Nucleus accumbens (tissue), 56 donors: ENCODE results near the gene ZNF536.
A peak's percentile ranks its signal among the peaks of the same experiment; 100 is the strongest.
"Not testable (repeated sequence)": the region's sequence is repeated elsewhere in the genome, so short reads cannot be mapped to it uniquely, and the experiment has no call there.

Experiments
- DNase-seq, 56 donors: peaks; one replicate each; lab custom pipeline; 2025; lab: John Stamatoyannopoulos, UW

Gene ZNF536

DNA sequence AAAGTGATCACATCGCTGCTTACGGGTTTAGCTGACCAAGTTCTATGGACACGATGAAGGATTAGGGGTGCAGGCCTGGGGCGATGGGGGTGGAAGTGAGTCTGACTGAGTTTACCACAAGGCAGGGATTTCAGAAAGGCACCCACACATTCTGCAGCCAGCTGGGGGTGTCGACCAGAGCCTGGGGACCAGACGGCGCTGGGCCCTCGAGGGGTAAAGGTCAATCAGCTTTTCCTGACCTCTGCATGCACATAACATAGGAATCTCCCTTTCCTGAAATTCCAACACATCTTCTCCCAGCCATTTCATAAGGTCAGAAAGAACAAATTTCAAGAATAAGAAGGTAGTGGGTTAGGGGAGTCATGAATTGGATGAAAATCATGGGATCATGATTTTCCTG lies 92.0 kb downstream of the ZNF536 start:
- DNase-seq, result no peak

DNA sequence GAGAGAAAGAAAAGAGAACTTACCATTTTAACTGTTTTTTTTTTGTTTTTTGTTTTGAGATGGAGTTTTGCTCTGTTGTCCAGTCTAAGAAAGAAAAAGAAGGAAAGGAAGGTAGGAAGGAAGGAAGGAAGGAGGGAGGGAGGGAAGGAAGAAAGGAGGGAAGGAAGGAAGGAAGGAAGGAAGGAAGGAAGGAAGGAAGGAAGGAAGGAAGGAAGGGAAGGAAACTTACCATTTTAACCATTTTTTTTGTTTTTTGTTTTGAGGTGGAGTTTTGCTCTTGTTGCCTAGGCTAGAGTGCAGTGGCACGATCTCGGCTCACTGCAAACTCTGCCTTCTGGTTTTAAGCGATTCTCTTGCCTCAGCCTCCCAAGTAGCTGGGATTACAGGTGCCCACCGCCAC lies 94.4 kb downstream of the ZNF536 start:
- DNase-seq, result not testable (repeated sequence)

DNA sequence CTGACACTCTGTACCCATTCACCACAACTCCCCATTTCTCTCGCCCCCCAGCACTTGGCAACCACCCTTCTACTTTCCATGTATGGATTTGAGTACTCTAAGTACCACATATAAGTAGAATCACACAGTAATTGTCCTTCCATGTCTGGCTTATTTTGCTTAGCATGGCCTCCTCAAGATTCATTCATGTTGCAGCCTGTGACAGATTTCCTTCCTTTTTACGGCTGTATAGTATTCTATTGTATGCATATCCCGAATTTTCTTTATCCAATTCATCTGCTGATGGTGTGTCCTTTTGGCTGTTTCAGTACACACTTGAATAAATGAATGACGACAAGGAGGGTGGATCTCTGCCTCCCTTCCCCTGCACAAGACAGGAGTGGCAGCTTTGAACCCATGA lies 95.1 kb downstream of the ZNF536 start:
- no peak for DNase-seq

DNA sequence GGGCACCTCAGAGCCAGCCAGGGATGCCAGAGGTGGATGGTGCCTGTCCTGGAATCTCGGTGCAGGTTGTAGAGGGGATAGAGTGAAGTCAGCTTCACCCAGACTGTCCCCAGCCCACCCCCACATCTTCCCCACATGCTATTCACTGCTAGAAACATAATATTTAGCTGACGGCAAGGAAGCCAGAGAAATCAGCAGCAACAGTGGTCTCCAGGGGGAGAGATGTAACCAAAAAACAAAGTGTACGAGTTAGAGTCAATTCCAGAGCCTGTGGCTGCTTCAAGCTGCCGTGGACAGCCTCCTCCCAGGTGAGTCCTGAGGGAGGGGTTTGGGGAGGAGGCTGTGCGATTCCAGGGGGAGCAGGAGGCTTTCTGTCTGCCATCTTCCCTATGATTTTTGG lies 97.6 kb downstream of the ZNF536 start:
- no peak for DNase-seq

DNA sequence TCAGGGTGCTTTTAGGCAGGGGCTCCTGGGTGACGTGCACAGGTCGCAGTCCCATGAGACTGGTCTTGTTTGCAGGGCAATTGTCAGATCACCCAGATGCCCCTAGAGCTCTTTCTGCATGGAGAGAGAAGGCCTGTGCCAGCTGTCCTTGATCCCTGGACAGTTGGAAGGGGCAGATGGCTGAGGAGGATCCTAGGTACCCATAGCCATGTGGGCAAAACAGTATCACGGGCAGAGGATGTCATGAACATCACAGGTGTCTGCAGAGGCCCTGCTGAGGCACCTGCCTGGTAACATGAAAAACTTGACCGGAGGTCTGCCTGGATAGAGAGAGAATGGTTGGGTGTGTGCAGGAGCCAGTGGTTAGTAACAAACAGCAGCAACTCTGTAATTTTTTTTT lies 99.3 kb downstream of the ZNF536 start:
- DNase-seq, result no peak

DNA sequence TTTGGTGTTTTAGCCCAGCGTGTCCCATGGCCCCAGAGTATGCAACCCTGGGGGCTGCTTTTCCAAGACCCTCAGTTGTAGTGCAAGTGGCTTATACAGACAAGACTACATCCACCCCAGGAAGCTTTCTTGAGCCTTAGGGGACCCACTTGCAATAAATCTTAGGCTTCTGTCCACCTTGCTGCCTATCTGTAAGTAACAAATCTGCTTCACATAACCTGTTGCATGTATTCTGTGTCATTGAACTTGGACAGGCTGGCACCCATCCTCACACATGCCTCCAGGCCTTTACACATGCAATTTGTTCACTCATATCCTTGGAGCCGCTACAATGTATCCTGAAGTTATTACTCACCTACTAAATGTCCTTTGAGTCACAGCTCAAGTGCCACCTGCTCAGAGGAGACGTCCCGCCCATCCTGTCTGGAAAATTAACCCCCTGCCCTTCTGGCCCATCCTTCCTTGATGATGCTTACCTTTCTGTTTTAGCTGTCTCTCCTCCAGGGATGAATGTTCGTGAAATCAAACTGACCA lies 101.2 kb downstream of the ZNF536 start:
- no peak for DNase-seq

DNA sequence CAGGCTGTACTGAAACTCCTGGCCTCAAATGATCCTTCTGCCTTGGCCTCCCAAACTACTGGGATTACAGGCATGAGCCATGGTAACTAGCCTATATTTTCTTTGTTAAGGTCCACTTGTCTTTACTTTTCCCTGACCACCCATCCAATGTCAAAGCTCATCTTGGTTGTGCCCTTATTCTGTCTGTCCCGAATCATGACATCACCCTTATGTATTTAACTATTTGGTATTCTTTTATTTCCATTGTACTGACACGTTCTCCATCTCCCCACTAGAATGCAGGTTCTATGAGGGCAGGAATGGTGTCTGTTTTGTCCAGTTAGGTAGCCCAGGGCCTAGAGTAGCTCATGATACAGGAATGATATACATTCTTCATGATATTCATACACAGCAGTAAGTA lies 104.8 kb downstream of the ZNF536 start:
- no peak for DNase-seq

DNA sequence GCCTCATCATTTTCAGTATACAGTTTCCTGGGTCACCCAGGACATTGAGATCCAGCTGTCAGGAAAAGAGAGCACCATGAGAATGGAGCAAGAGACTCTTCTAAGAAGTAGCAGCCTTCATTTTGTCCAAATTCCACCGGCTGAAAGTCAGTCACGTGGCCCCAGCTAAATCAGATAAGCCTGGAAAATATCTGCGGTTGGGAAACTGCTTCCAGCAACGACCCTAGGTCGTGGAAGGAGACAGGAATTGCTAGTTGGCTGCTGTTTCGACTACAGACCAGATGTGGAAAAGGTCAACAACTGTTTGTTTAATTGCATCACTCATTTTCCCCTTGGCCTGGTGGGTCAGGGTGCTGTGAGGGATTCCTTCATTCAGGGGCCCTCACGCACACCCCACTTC lies 107.0 kb downstream of the ZNF536 start:
- no peak for DNase-seq

DNA sequence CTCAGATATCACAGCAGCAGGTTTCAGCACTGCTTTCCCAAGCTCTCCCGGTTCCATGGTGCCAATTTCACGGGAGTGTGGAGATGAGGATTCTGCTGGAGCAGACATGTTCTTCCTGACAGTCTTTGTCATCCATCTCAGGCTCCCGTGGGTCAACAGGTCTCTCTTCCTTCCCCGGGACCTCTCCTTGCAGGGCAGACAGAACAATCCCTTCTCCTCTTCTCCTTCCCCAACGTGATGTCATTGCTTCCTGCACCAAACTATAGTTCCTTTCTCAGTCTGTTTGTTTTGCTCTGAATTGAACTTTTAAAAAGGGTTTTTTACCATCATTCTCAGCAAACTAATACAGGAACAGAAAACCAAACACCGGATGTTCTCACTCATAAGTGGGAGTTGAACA lies 107.9 kb downstream of the ZNF536 start:
- DNase-seq, result no peak

DNA sequence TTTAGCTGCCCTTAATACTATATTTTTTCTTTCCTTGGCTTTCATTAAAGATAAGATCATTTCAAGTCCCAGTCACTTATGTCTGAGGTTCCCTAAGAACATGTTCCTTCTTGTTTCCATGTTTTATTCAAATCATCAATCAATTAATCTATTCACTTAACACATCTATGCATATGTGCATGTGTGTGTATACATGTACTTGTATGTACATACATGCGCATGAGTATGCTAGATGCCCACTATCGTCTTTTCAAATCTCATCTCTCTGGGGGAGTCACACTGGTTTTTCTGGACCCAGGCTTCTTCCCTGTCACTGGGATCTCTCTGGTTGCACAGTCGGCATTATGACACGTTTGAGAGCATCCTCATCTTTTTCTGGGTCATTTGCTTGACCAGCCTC lies 108.9 kb downstream of the ZNF536 start:
- no peak for DNase-seq

DNA sequence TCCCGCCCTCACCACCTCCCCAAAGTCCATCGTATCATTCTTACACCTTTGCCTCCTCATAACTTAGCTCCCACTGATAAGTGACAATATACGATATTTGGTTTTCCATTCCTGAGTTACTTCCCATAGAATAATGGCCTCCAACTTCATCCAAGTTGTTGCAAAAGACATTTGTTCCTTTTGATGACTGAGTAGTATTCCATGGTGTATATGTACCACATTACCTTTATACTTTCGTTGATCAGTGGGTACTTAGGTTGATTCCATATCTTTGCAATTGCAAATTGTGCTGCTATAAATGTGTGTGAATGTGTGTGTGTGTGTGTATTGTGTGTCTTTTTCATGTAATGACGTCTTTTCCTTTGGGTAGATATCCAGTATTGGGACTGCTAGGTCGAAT lies 109.6 kb downstream of the ZNF536 start:
- DNase-seq, result no peak

DNA sequence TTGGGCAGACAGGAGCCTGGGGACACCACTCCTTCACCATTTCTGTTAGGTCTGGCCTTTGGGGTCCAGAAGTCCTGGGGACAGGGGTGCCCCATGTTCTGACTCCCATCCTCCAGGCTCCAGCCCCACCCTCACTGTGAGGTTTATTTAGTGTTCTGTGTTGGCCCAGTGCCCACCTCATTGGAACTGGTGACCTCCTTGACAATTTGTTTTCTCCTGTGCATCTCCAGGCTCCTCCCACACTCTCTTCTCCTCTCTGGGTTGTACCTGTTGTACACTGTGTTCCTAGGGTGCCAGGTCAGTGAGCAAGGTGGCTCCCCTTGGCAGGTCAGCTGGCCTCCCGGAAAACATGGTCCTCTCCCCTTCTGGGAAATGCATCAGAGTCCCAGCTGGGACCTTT lies 110.8 kb downstream of the ZNF536 start:
- no peak for DNase-seq

DNA sequence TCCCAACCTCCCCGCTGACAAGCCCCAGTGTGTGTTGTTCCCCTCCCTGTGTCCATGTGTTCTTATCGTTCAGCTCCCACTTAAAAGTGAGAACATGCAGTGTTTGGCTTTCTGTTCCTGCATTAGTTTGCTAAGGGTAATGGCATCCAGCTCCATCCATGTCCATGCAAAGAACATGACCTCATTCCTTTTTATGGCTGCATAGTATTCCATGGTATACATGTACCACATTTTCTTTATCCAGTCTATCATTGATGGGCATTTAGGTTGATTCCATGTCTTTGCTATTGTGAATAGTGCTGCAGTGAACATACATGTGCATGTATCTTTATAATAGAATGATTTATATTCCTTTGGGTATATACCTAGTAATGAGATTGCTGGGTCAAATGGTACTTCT lies 114.1 kb downstream of the ZNF536 start:
- DNase-seq, result not testable (repeated sequence)

DNA sequence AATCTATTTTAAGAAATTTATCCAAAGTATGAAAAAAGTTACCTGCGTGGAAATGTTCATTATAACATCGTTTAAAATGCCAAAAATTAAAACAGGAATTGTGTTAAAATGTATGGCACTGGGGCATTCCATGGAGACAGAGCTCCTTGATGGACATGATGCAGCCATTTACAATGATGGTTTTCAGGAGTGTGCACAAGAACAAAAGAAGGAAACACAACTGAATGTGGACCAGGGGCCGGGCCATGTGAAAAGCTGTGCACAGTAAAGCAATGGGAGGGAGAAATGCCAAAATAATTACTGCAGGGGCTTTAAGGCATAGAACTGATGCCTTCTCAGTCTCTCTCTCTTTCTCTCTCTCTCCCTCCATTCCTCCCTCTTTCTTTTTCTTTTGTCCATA lies 115.0 kb downstream of the ZNF536 start:
- DNase-seq, result no peak

DNA sequence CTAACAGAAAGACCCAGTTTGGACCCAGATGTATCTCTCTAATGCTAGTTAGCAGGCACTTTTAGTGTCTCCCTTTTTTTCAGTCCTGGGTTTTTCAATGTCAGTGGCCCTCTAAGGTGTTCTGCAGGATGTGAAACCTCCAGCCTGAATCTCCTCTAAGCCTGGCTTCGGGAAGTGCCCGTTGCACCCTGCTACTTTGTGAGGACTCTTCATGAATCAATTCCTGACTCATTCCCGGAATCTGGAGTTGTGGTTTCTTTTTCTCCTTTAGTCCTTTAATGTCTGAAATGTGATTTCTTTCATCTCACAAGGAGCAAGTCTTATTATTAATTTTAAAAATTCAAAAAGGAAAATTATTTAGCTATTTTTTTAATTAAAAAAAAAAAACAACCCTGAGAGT lies 116.0 kb downstream of the ZNF536 start:
- DNase-seq, result no peak

DNA sequence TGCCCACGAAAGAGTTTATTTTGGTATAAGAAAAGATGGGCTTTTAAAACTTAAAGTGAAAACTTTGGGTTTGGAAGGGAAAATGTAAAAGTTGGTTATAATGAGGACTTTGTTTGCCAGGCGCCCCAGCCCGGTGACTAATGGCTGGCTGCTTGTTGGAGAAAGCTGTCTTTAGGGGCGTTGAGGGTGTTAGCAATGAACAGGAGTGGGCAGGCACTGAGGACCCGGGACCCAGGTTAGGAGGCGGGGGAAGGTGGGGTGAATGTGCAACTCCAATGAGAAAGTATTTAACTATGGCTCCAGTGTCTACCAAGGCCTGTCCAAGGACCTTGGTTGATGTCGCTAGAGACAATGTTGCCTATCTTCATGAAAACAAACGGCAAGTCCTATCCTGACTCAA lies 118.6 kb downstream of the ZNF536 start:
- DNase-seq, result peak in 1 of 56 donors; percentile 25

DNA sequence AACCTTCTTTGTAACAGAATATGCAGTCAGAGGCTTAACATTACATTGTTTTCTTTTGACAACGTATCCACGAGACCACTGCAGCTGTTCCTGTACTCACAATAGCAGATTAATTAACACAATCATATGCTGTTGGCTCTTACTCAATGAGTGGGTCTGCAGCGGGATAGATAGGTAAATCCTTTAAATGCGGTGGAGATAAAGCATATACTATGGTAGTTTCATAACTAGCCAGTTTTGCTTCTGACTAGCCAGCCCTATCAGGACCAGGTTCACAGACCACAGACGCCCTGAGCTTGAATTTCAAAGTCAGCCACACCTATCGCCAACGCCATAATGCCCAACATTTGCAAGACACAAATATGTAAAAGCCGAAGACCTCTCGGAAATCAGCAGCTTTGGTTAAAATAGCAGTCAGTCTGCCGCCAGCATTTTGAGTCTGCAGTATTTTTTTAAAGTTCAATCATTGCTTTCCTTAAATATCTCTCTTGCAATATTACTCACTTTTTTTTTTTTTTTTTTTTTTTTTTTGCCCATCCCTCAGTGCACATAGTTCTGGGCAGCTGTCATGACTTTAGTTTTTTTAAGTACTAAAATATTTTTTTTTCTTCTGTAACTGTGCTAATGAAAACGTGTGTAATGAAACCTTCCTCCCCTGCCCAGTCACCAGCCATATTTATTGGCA lies 120.5 kb downstream of the ZNF536 start:
- no peak for DNase-seq

DNA sequence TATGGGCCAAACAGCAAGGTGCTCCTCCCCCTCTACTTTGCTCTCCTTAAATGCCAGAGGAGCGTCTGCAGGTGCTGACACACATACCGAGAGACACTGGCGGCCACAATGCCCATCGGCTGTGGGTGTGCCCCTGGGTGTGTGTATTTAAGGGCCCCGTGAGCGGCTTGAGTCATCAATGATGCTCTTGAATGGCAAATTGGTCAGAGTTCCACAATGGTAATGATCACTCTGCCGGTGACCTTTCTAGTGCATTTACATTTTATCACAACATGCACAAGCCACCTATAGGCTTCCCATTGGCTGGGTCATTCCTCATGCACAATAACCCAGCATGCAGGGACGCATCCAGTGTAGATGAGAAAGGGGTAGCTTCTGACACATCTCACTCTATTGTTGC lies 124.8 kb downstream of the ZNF536 start:
- no peak for DNase-seq

DNA sequence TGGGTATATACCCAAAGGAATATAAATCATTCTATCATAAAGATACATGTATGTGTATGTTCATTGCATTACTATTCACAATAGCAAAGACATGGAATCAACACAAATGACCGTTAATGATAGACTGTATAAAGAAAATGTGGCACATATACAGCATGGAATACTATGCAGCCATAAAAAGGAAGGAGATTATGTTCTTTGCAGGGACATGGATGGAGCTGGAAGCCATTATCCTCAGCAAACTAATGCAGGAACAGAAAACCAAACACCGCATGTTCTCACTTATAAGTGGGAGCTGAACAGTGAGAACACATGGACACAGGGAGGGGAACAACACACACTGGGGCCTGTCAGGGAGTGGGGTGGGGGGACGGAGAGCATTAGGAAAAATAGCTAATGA lies 125.9 kb downstream of the ZNF536 start:
- DNase-seq, result not testable (repeated sequence)

DNA sequence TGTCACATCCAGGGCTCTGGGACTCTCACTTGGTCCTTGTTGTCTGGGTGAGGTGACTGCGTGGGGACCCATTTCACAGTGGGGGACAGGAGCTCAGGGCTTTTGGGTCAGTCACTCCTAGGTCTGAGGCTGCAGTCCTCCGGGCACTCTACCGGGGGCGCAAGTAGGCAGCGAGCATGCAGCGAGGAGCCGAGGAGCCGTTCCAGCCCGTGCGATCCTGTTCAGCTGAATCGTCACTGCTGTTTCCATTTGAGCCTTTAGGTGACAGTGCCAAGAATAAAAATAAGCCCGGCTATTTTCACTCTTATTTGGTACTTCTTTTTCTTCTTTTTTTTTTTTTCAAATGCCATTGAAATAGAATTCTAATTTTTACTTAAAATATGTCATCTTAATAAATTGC lies 126.5 kb downstream of the ZNF536 start:
- peak in 21 of 56 donors; percentile 1 to 58 (median 19) for DNase-seq

DNA sequence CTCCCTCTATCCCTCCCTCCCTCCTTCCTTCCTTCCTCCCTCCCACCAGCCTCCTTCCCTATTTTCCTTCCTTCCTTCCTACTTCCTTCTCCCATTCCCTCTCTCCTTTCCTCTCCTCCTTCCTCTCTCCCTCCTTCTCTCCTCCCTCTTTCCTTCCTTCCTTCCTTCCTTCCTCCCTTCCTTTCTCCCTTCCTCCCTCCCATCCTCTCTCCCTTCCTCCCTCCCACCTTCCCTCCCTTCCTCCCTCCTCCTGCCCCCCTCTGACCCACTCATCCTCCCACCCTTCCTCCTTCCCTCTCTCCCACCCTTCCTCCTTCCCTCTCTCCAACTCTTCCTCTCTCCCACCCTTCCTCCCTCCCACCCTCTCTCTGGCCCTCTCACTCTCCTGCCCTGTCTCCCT lies 132.1 kb downstream of the ZNF536 start:
- DNase-seq, result no peak

DNA sequence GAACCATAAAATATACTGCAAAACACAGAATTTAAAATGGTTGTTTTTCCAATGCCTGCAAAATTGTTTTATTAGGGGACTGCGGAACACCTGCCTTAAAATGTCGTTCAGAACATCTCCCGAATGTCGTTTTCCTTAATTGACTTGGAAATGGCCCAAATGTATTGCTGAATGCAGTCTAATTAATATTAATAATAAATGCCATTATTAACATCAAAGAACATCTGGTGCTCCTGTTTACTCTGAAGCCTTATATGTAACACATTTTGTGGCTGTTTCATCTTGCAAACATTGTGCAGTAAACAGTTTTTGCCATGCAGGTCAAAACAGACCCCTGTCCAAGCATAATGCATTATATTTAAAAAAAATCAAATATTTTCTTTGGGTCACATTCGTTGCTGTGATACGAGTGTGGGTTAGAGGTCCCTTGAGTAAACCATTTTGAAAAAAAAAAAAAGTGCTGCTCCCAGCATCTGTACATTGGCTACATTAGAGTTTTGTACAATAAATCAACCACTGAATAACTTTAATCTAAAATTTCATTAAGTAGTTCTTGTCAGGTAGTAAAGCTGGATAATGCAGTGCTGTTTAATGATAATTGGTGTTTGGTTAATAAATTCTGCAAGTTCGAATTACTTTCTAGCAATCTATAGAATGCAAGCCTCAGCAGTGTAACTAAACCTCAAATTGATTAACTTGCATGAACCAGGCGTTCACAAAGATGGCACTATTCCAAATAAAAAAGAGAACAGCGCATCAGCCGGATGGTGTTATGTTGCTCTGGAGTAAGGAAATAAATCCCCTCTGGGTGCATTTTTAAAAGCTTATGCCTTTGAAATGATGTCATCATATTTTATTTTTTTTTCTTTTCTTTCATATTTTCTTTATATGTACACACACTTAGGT lies 140.2 kb downstream of the ZNF536 start:
- no peak for DNase-seq
